ENCODE measurements around the gene SMARCA2. TPM values are rescaled to one million over a fixed set of nuclear protein-coding genes. Genes with fewer than 3 reads are reported as not detected.

The SMARCA2 gene
- total and polyA plus RNA-seq, 4 donors: 18.8 to 67.0 (median 41.1) TPM

GRCh38 chr9:2170722-2171121 is 155.6 kb downstream of the SMARCA2 start:
- H3K4me1 ChIP-seq (ENCODE audit: control insufficient read depth in 4 of 4, insufficient read depth in 4 of 4, low read length in 3 of 4): no peaks in the 10 kb centered on the region
- TF ChIP-seq HNF4G (IDR thresholded peaks at IDR 0.05): no peak
- TF ChIP-seq TAF1 (conservative IDR thresholded peaks at IDR 0.05): no peak
- TF ChIP-seq HNF4A (conservative IDR thresholded peaks at IDR 0.05): no peak
- no peak for TF ChIP-seq SP1 (IDR thresholded peaks at IDR 0.05)
- no peak for TF ChIP-seq NR2F2 (IDR thresholded peaks at IDR 0.05)
- TF ChIP-seq ATF3 (IDR thresholded peaks at IDR 0.05): no peak
- TF ChIP-seq RAD21 (IDR thresholded peaks at IDR 0.05): no peak
- no peak for TF ChIP-seq FOXA2 (IDR thresholded peaks at IDR 0.05)
- TF ChIP-seq RXRA (IDR thresholded peaks at IDR 0.05): no peak
- no peak for TF ChIP-seq GABPA (IDR thresholded peaks at IDR 0.05 in 1 of 2, conservative IDR thresholded peaks at IDR 0.05 in 1 of 2)
- no peak for TF ChIP-seq YY1 (IDR thresholded peaks at IDR 0.05)
- TF ChIP-seq EGR1 (IDR thresholded peaks at IDR 0.05; ENCODE audit: low read depth in 2 of 2): no peak
- no peak for TF ChIP-seq FOXA1 (IDR thresholded peaks at IDR 0.05)
- no peak for TF ChIP-seq REST (IDR thresholded peaks at IDR 0.05)
- no peak for TF ChIP-seq ZBTB33 (IDR thresholded peaks at IDR 0.05)
- no peak for TF ChIP-seq MAX (IDR thresholded peaks at IDR 0.05)
- no peak for TF ChIP-seq CTCF (IDR thresholded peaks at IDR 0.05; ENCODE audit: low read depth, low read length, missing input control)
- no peak for TF ChIP-seq JUND (IDR thresholded peaks at IDR 0.05)
- H3K4me3 ChIP-seq (ENCODE audit: low read depth in 1 of 3, low read length in 3 of 3): no peak overlapping the region
- peaks cover 5 to 40% (median 30%) of the 10 kb centered on the region in 4 donors for H3K36me3 ChIP-seq (ENCODE audit: control insufficient read depth in 4 of 4, insufficient read depth in 3 of 4, low read depth in 1 of 4, low read length in 3 of 4)
- H3K27ac ChIP-seq (ENCODE audit: low read depth in 1 of 2, low read length in 2 of 2): no peak overlapping the region
- no peaks in the 10 kb centered on the region for H3K27me3 ChIP-seq (ENCODE audit: control insufficient read depth in 4 of 4, insufficient read depth in 4 of 4, low read length in 3 of 4)
- no peaks in the 10 kb centered on the region for H3K9me3 ChIP-seq (ENCODE audit: control insufficient read depth in 4 of 4, low read length in 3 of 4)
- DNase-seq (ENCODE audit: low spot score): no peak
- WGBS: 90% methylated on average over 6 of the region's 6 CpGs
- no peak overlapping the region for H3K9ac ChIP-seq (ENCODE audit: low read depth in 1 of 2, low read length in 2 of 2)

Data from liver (tissue), 9 donors.